UCSD-AML1 (cell line): Measurements from ENCODE around the gene SGK2.

Source experiments
- DNase-seq: peaks from one replicate; lab custom pipeline; 2025; ENCODE audit not compliant: unreplicated experiment; lab: John Stamatoyannopoulos, UW

The SGK2 gene

GRCh38 chr20:43558412-43559146, at the start of gene SGK2:
Gene SGK2 (plus strand): TSS chr20:43559027. CDS start chr20:43566496, 7,469 bp downstream.
- no peak for DNase-seq

GRCh38 chr20:43511879-43512278, 46.9 kb upstream of the SGK2 start:
- DNase-seq = no peak

DNA sequence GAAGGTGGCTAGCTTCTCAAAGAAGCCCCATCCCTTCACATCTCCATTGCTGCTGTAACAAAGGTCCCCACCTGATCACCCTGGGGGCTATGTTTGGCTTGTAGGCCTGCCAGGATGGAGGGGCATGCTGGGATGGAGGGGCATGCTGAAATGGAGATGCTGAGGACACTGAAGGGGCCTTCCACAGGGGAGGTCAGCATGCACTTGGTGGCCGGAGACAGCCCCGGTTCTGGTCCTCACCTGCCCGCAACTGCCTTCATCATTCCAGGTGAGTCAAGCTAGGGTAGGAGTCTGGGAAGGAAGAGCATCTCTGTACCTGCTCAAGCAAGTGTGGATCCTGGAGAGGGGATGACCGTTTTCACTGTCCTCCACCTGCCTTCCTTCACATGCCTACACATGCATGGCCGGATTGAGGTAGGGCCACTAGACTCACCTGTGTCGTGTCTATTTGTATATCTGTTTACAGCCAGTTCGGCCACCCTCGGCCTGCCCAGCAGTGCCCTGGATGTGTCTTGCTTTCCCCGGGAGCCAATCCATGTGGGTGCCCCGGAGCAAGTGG, 45.4 kb upstream of the SGK2 start:
- no peak for DNase-seq

GRCh38 chr20:43513931-43514647, 44.7 kb upstream of the SGK2 start:
- DNase-seq = peak; percentile 98

DNA sequence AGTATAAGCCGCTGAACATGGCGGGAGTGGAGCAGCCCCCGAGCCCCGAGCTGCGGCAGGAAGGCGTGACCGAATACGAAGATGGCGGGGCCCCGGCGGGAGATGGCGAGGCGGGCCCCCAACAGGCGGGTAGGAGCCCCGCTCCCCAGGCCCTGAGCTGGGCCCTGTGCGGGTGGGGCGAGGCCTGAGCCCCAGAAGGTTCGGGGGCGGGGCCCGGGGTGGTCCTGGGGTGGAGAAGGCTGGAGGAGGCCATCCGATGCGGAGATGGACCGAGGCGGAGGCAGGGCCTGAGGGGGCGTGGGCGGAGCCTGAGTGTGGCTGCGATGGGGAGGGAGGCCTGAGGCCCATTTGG, 44.2 kb upstream of the SGK2 start:
- DNase-seq = peak; percentile 69

- DNase-seq = no peak
These were observed 43.2 kb upstream of the SGK2 start for GRCh38 chr20:43515628-43516027.

DNA sequence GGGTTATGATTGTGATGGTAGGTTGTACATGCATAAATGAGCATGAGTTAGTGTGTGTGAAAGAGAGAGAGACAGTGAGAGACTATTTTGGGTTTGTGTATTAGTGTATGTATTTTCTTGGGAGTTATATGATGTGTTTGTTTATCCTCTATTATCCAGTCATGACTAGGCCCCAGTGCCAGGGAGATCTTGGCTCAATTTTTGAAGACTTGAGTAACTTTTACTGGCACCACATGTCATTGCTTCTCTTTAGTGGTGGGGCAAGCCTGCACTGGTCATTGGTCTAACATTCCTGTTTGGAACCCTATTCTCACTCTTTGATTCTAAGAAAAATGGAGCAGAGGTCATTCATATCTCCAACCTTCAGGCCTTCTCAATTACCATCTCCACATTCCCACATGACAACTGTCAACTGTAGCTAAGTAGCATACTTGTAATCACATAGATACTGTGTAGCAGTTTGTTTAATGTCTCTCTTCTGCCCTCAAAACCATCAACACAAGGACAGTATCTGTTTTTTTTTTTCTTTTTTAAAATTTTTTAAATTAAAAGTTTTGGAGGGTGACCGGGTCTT, 42.5 kb upstream of the SGK2 start:
- no peak for DNase-seq

DNA sequence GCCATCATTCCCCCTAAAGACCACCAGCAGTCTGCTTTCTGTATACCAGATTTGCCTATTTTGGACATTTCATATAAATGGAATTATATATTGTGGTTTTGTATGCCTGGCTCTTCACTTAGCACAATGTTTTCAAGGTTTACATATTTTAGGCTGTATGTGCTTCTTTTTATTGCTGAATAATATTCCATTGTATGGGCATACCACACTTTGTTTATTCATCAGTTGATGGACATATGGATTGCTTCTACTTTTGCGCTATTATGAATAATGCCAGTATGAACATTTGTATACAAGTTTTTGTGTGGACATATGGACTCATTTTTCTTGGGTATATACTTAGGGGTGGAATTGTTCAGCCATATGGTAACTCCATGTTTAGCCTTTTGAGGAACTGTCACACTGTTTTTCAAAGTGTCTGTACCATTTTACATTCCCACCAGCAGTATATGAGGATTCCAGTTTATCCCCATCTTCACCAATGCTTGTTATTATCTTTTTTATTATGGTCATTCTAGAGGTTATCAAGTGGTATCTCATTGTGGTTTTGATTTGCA, 38.7 kb upstream of the SGK2 start:
- DNase-seq = no peak

GRCh38 chr20:43525021-43525420, 33.8 kb upstream of the SGK2 start:
- no peak for DNase-seq

- no peak for DNase-seq
These were observed 30.5 kb upstream of the SGK2 start for GRCh38 chr20:43528258-43528875.

DNA sequence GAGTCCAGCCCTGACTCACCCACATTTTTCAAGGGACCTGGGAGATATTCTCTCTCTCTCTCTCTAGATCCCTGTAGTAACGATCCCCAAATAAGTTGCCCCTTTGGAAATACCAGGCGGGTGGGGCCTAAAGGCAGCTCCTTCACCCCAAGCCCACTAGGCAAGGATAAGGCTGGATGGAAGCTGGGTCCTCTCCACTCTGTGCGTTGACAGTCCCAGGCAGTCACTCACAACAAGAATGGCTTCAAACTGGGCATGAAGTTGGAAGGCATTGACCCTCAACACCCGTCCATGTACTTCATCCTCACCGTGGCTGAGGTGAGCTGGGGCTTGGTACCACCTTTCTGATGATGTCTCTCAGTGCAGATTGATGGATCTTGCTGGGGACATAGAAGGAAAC, 29.8 kb upstream of the SGK2 start:
- no peak for DNase-seq

GRCh38 chr20:43529457-43530153, 29.2 kb upstream of the SGK2 start:
- DNase-seq = no peak

GRCh38 chr20:43530321-43531090, 28.3 kb upstream of the SGK2 start:
- DNase-seq = no peak

GRCh38 chr20:43531091-43531443, 27.8 kb upstream of the SGK2 start:
- no peak for DNase-seq

- no peak for DNase-seq
These were observed 26.3 kb upstream of the SGK2 start for GRCh38 chr20:43532416-43533055.

- no peak for DNase-seq
These were observed 25.8 kb upstream of the SGK2 start for GRCh38 chr20:43533060-43533459.

DNA sequence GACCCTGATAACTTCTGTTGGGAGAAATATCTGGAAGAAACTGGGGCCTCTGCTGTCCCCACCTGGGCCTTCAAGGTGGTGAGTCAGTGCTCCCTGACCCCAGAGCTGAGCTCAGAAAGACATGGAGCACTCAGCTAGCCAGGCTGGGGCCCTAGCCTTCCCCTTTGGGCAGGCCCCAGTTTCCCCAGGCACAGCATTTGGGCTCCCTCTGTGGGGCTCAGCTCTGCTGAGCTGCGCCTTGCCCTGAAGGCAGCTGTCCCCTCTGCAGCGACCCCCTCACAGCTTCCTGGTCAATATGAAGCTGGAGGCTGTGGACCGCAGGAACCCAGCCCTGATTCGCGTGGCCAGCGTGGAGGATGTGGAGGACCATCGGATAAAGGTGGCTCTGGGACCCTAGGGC, 24.8 kb upstream of the SGK2 start:
- DNase-seq = no peak

- no peak for DNase-seq
These were observed 24.0 kb upstream of the SGK2 start for GRCh38 chr20:43534791-43535350.

GRCh38 chr20:43535370-43536004, 23.3 kb upstream of the SGK2 start:
- no peak for DNase-seq
